Measurements from ENCODE around the gene ANP32D. TPM values are rescaled to one million over a fixed set of nuclear protein-coding genes. Genes with fewer than 3 reads are reported as not detected.

Gene ANP32D
- polyA plus RNA-seq, 3 donors, result not detected

GRCh38 chr12:48486261-48486660, 13.9 kb downstream of the ANP32D start:
- Histone ChIP-seq H3K36me3 (replicated peaks in 1 of 2; ENCODE audit: control insufficient read depth in 1 of 2, insufficient read depth in 2 of 2, low read length in 2 of 2) (no peaks in the 10 kb centered on the region), H3K4me1 (ENCODE audit: control insufficient read depth in 1 of 2, insufficient read depth in 2 of 2, low read length in 2 of 2) (no peaks in the 10 kb centered on the region), H4K20me1 (ENCODE audit: insufficient read depth, low read length) (no peaks in the 10 kb centered on the region), H3K27ac (ENCODE audit: low read depth in 1 of 2, low read length in 2 of 2) (no peak overlapping the region), H3K4me3 (replicated peaks in 1 of 3; ENCODE audit: low read depth in 2 of 3, low read length in 3 of 3) (no peak overlapping the region), H2AFZ (ENCODE audit: insufficient read depth, low read depth, low read length, poor library complexity, severe bottlenecking) (no peak overlapping the region), H3K79me2 (ENCODE audit: insufficient read depth, low read length) (no peaks in the 10 kb centered on the region), H3K9me3 (replicated peaks in 1 of 2; ENCODE audit: control insufficient read depth in 1 of 2, insufficient read depth in 1 of 2, low read length in 2 of 2) (no peaks in the 10 kb centered on the region), H3K27me3 (ENCODE audit: control insufficient read depth in 2 of 2, insufficient read depth in 2 of 2, low read length in 2 of 2) (no peaks in the 10 kb centered on the region), H3K4me2 (replicated peaks; ENCODE audit: extremely low read depth, low read length, poor library complexity, severe bottlenecking) (no peak overlapping the region), H3K9ac (ENCODE audit: insufficient read depth, low read length, poor library complexity, severe bottlenecking) (no peak overlapping the region)
- DNase-seq, result no peak
- Mint-ChIP-seq H3K4me1 (no peaks in the 10 kb centered on the region), H3K27ac (no peak overlapping the region), H3K4me3 (no peak overlapping the region), H3K9me3 (peaks cover 0 to 5% (median 0%) of the 10 kb centered on the region in 7 donors), H3K27me3 (ENCODE audit: low read depth in 3 of 3) (peaks cover 5 to 26% (median 13%) of the 10 kb centered on the region in 3 donors), H3K36me3 (no peaks in the 10 kb centered on the region)
- no peak for TF ChIP-seq CTCF (IDR thresholded peaks at IDR 0.05)
- intact Hi-C loops (cut with micrococcal nuclease), result no loop called here
- WGBS (ENCODE audit: insufficient coverage), result 92% methylated on average over 1 of the region's 2 CpGs

GRCh38 chr12:48486679-48487078, 14.3 kb downstream of the ANP32D start:
- intact Hi-C loops (cut with micrococcal nuclease), result no loop called here
- no peaks in the 10 kb centered on the region for H3K4me1 Mint-ChIP-seq
- peaks cover 5 to 28% (median 13%) of the 10 kb centered on the region in 3 donors for H3K27me3 Mint-ChIP-seq (ENCODE audit: low read depth in 3 of 3)
- 77% methylated on average over 3 of the region's 5 CpGs for WGBS (ENCODE audit: insufficient coverage)
- Histone ChIP-seq H3K27ac (ENCODE audit: low read depth in 1 of 2, low read length in 2 of 2) (no peak overlapping the region), H4K20me1 (ENCODE audit: insufficient read depth, low read length) (no peaks in the 10 kb centered on the region), H3K79me2 (ENCODE audit: insufficient read depth, low read length) (no peaks in the 10 kb centered on the region), H3K4me3 (replicated peaks in 1 of 3; ENCODE audit: low read depth in 2 of 3, low read length in 3 of 3) (no peak overlapping the region), H3K27me3 (ENCODE audit: control insufficient read depth in 2 of 2, insufficient read depth in 2 of 2, low read length in 2 of 2) (no peaks in the 10 kb centered on the region), H3K4me1 (ENCODE audit: control insufficient read depth in 1 of 2, insufficient read depth in 2 of 2, low read length in 2 of 2) (no peaks in the 10 kb centered on the region), H3K9ac (ENCODE audit: insufficient read depth, low read length, poor library complexity, severe bottlenecking) (no peak overlapping the region), H3K4me2 (replicated peaks; ENCODE audit: extremely low read depth, low read length, poor library complexity, severe bottlenecking) (no peak overlapping the region), H3K36me3 (replicated peaks in 1 of 2; ENCODE audit: control insufficient read depth in 1 of 2, insufficient read depth in 2 of 2, low read length in 2 of 2) (no peaks in the 10 kb centered on the region), H3K9me3 (replicated peaks in 1 of 2; ENCODE audit: control insufficient read depth in 1 of 2, insufficient read depth in 1 of 2, low read length in 2 of 2) (no peaks in the 10 kb centered on the region), H2AFZ (ENCODE audit: insufficient read depth, low read depth, low read length, poor library complexity, severe bottlenecking) (no peak overlapping the region)
- no peak for DNase-seq
- H3K9me3 Mint-ChIP-seq, result peaks cover 0 to 5% (median 0%) of the 10 kb centered on the region in 7 donors
- H3K4me3 Mint-ChIP-seq, result no peak overlapping the region
- TF ChIP-seq CTCF (IDR thresholded peaks at IDR 0.05), result no peak
- H3K36me3 Mint-ChIP-seq, result no peaks in the 10 kb centered on the region
- H3K27ac Mint-ChIP-seq, result no peak overlapping the region
